ENCODE measurements around the gene SH3PXD2B. TPM values are rescaled to one million over a fixed set of nuclear protein-coding genes. Genes with fewer than 3 reads are reported as not detected.
A peak's percentile ranks its signal among the peaks of the same experiment; 100 is the strongest.

The SH3PXD2B gene
- total and polyA plus RNA-seq, 2 of the 13 experiments (the other 11 are each of a cell fraction or from before 2014, with no cell fraction given) = 3.4 to 4.6 TPM

DNA sequence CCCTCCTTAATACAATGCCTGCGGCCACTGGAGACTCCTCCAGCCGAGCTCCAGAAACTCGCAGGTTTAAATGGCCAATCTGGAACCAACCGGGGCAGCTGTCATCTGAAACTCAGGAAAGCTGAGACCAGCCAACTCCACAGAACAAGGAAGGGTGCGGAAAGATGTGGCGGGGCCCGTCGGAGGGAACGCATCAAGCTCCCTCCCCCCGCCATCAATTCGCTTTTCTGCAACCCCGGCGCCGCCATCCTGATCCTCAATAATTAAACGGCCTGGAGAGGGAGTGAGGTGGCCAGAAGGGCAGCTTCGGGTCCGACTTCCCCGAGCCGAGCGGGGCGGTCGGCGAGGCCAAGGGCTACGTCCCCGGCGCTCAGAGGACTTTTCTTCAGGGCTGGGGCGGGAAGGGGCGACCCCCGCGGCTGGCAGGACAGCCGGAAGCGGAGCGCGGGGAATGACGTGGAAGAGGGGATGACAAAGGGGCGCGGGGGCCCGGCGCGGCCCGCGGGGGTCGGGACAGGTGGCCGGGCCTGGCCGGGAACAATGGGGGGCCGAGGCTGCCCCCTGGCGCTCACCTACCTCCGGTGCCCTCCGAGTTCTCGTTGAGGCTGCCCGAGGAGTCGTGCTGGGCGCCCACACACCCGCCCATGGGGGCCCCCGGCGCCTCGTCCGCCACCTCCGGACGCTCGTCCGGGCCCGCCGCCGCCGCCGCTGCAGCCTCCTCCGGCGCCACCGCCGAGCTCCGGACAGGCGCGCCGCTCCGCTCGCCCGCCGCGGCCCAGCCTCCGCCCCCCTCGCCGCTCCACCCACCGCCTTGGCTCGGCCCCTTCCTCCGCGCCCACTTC is 171.1 kb downstream of the SH3PXD2B start, which contains the start of gene UBTD2 (continued):
- TF ChIP-seq ZBTB38 (CRISPR knock-in tag; IDR thresholded peaks at IDR 0.05) = peak; percentile 33; the same call in 1 of the 2 replicates
- peak; percentile 58; the same call in 1 of the 2 replicates for TF ChIP-seq KDM2A (CRISPR knock-in tag; IDR thresholded peaks at IDR 0.05; ENCODE audit: borderline replicate concordance, low read depth)
- no peak for TF ChIP-seq GABPA (IDR thresholded peaks at IDR 0.05; ENCODE audit: low read depth, low read length)
- TF ChIP-seq GABPA (CRISPR knock-in tag; IDR thresholded peaks at IDR 0.05; ENCODE audit: low read depth) = no peak
- no peak; the same call in 1 of the 2 replicates for TF ChIP-seq ZMYM4 (CRISPR knock-in tag; IDR thresholded peaks at IDR 0.05)
- peak; percentile 50 for TF ChIP-seq ZSCAN21 (CRISPR knock-in tag; IDR thresholded peaks at IDR 0.05; ENCODE audit: borderline replicate concordance)
- TF ChIP-seq, protein P1, sequence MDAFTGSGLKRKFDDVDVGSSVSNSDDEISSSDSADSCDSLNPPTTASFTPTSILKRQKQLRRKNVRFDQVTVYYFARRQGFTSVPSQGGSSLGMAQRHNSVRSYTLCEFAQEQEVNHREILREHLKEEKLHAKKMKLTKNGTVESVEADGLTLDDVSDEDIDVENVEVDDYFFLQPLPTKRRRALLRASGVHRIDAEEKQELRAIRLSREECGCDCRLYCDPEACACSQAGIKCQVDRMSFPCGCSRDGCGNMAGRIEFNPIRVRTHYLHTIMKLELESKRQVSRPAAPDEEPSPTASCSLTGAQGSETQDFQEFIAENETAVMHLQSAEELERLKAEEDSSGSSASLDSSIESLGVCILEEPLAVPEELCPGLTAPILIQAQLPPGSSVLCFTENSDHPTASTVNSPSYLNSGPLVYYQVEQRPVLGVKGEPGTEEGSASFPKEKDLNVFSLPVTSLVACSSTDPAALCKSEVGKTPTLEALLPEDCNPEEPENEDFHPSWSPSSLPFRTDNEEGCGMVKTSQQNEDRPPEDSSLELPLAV (CRISPR knock-in tag; conservative IDR thresholded peaks at IDR 0.05; ENCODE audit: low read depth) = no peak
- TF ChIP-seq ZKSCAN8 (CRISPR knock-in tag; IDR thresholded peaks at IDR 0.05; ENCODE audit: borderline replicate concordance) = no peak; the same call in 1 of the 2 replicates
- no peak for TF ChIP-seq MBD4 (IDR thresholded peaks at IDR 0.05; ENCODE audit: borderline replicate concordance, low read length)
- TF ChIP-seq FOXP1 (IDR thresholded peaks at IDR 0.05) = no peak
- no peak for TF ChIP-seq FOXP1 (CRISPR knock-in tag; IDR thresholded peaks at IDR 0.05)
- no peak for TF ChIP-seq PHF5A (CRISPR knock-in tag; IDR thresholded peaks at IDR 0.05; ENCODE audit: low read depth, unreplicated experiment)
- TF ChIP-seq NR2C2 (CRISPR knock-in tag; IDR thresholded peaks at IDR 0.05; ENCODE audit: borderline replicate concordance) = no peak
- TF ChIP-seq, protein P2, sequence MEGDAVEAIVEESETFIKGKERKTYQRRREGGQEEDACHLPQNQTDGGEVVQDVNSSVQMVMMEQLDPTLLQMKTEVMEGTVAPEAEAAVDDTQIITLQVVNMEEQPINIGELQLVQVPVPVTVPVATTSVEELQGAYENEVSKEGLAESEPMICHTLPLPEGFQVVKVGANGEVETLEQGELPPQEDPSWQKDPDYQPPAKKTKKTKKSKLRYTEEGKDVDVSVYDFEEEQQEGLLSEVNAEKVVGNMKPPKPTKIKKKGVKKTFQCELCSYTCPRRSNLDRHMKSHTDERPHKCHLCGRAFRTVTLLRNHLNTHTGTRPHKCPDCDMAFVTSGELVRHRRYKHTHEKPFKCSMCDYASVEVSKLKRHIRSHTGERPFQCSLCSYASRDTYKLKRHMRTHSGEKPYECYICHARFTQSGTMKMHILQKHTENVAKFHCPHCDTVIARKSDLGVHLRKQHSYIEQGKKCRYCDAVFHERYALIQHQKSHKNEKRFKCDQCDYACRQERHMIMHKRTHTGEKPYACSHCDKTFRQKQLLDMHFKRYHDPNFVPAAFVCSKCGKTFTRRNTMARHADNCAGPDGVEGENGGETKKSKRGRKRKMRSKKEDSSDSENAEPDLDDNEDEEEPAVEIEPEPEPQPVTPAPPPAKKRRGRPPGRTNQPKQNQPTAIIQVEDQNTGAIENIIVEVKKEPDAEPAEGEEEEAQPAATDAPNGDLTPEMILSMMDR (CRISPR knock-in tag; IDR thresholded peaks at IDR 0.05) = peak; percentile 53
- TF ChIP-seq, protein P3, sequence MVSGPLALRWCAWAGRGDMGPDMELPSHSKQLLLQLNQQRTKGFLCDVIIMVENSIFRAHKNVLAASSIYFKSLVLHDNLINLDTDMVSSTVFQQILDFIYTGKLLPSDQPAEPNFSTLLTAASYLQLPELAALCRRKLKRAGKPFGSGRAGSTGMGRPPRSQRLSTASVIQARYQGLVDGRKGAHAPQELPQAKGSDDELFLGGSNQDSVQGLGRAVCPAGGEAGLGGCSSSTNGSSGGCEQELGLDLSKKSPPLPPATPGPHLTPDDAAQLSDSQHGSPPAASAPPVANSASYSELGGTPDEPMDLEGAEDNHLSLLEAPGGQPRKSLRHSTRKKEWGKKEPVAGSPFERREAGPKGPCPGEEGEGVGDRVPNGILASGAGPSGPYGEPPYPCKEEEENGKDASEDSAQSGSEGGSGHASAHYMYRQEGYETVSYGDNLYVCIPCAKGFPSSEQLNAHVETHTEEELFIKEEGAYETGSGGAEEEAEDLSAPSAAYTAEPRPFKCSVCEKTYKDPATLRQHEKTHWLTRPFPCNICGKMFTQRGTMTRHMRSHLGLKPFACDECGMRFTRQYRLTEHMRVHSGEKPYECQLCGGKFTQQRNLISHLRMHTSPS (CRISPR knock-in tag; IDR thresholded peaks at IDR 0.05; ENCODE audit: low read depth) = no peak
- no peak for TF ChIP-seq HOXA9 (CRISPR knock-in tag; IDR thresholded peaks at IDR 0.05; ENCODE audit: borderline replicate concordance)
- TF ChIP-seq NKX3-1 (CRISPR knock-in tag; IDR thresholded peaks at IDR 0.05) = no peak
- no peak for TF ChIP-seq RELA (CRISPR knock-in tag; IDR thresholded peaks at IDR 0.05)
- TF ChIP-seq, protein P4, sequence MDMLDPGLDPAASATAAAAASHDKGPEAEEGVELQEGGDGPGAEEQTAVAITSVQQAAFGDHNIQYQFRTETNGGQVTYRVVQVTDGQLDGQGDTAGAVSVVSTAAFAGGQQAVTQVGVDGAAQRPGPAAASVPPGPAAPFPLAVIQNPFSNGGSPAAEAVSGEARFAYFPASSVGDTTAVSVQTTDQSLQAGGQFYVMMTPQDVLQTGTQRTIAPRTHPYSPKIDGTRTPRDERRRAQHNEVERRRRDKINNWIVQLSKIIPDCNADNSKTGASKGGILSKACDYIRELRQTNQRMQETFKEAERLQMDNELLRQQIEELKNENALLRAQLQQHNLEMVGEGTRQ (IDR thresholded peaks at IDR 0.05; ENCODE audit: low read depth, low read length) = no peak
- TF ChIP-seq, protein P4 (CRISPR knock-in tag; IDR thresholded peaks at IDR 0.05; ENCODE audit: borderline replicate concordance) = no peak
- no peak for TF ChIP-seq ZNF629 (CRISPR knock-in tag; conservative IDR thresholded peaks at IDR 0.05)
- no peak for TF ChIP-seq ZNF746 (CRISPR knock-in tag; IDR thresholded peaks at IDR 0.05)
- TF ChIP-seq KDM5B (CRISPR knock-in tag; IDR thresholded peaks at IDR 0.05; ENCODE audit: borderline replicate concordance) = peak; percentile 68; the same call in 1 of the 2 replicates
- no peak for TF ChIP-seq ZNF234 (CRISPR knock-in tag; conservative IDR thresholded peaks at IDR 0.05)
